HepG2 (cell line): ENCODE results near the gene PCDHGC5. TPM values are rescaled to one million over a fixed set of nuclear protein-coding genes. Genes with fewer than 3 reads are reported as not detected.

Experiments used
- ATAC-seq: fragments of 200-7000 bp; cut with Tn5 transposase; 3 replicates; pipeline ENCODE4 v1.9.1; 2020; ENCODE audit warnings: mild to moderate bottlenecking, moderate library complexity
- BruUV-seq: library from RNA; stranded (reverse); fragments of 400-500 nt; replicated peaks from 2 replicates; lab custom pipeline; 2021; lab: Mats Ljungman, UMichigan
- CTCF ChIA-PET: fragments of 300-600 bp; formaldehyde crosslinking; extraction: SDS; loops from one replicate; lab custom pipeline; 2021; ENCODE audit warnings: low total read pairs, inconsistent platforms, low intra/inter-chr PET ratio; lab: Yijun Ruan, JAX
- POLR2A ChIA-PET: fragments of 350-600 bp; sonication (Branson Sonifier 250); formaldehyde crosslinking; loops from one replicate; lab custom pipeline; 2020; ENCODE audit warnings: antibody characterized with exemption, inconsistent platforms; lab: Yijun Ruan, JAX
- DNase-seq: peaks from one replicate; pipeline ENCODE4 v3.0.0-alpha.2; 2015; ENCODE audit warnings: low spot score
- FAIRE-seq: peaks from 3 replicates; lab custom pipeline; 2011; peaks lifted over from hg19 to GRCh38; lab: Jason Lieb, UNC
- H2AFZ ChIP-seq: one replicate; pipeline ENCODE4 v1.6.1; 2011; ENCODE audit warnings: low read length, inconsistent platforms
- H3K27ac ChIP-seq: fragments of 300-600 bp; 3 replicates; pipeline ENCODE4 v1.8.0; 2011; ENCODE audit warnings: mixed run types, mild to moderate bottlenecking, mixed read lengths, low read length, inconsistent platforms; ENCODE audit not compliant: insufficient read depth; ENCODE audit errors: extremely low read length
- H3K27me3 ChIP-seq, 2 experiments: fragments of 200-600 bp in 1 of 2; 2 replicates in 1 of 2; 3 replicates in 1 of 2; pipeline versions ENCODE4 v1.6.0 to v1.8.0; 2011; ENCODE audit warnings: low read length in 2 of 2, mild to moderate bottlenecking in 2 of 2, moderate library complexity in 2 of 2, inconsistent platforms in 1 of 2; ENCODE audit not compliant: insufficient read depth in 2 of 2, control insufficient read depth in 1 of 2
- H3K36me3 ChIP-seq, 2 experiments: fragments of 200-600 bp in 1 of 2; replicated peaks in 1 of 2; 2 replicates in 1 of 2; 3 replicates in 1 of 2; pipeline versions ENCODE4 v1.5.1 to v1.8.0; 2011; ENCODE audit warnings: low read length in 2 of 2, inconsistent platforms in 1 of 2; ENCODE audit not compliant: insufficient read depth in 2 of 2, control insufficient read depth in 1 of 2
- H3K4me1 ChIP-seq: 2 replicates; pipeline ENCODE4 v1.5.1; 2012; ENCODE audit warnings: low read length, inconsistent platforms; ENCODE audit not compliant: insufficient read depth
- H3K4me2 ChIP-seq: 2 replicates; pipeline ENCODE4 v1.6.0; 2011; ENCODE audit warnings: low read depth, low read length, inconsistent platforms
- H3K4me3 ChIP-seq, 3 experiments: fragments of 200-600 bp in 1 of 3; sonication (generic), shearing (Covaris generic) in 1 of 3; replicated peaks in 1 of 3; 2 replicates each; pipeline ENCODE4 v1.5.1; 2011 to 2016; ENCODE audit warnings: low read length in 3 of 3, inconsistent platforms in 2 of 3, low read depth in 2 of 3, mild to moderate bottlenecking in 2 of 3, control low read depth in 1 of 3, mixed read lengths in 1 of 3; ENCODE audit not compliant: insufficient read depth in 1 of 3
- H3K79me2 ChIP-seq: one replicate; pipeline ENCODE4 v1.6.1; 2011; ENCODE audit warnings: low read length, inconsistent platforms; ENCODE audit not compliant: insufficient read depth
- H3K9ac ChIP-seq: 2 replicates; pipeline ENCODE4 v1.6.0; 2011; ENCODE audit warnings: mild to moderate bottlenecking, low read depth, low read length, inconsistent platforms; ENCODE audit not compliant: insufficient read depth
- H3K9me3 ChIP-seq: 2 replicates; pipeline ENCODE4 v1.5.1; 2012; ENCODE audit warnings: mild to moderate bottlenecking, low read length
- H4K20me1 ChIP-seq: 2 replicates; pipeline ENCODE4 v1.6.0; 2011; ENCODE audit warnings: inconsistent platforms, mild to moderate bottlenecking, low read length, moderate library complexity; ENCODE audit not compliant: insufficient read depth
- MLXIP ChIP-seq: sonication (generic); formaldehyde crosslinking; IDR thresholded peaks from 2 replicates; pipeline ENCODE4 v1.9.0; 2021; ENCODE audit warnings: missing genetic modification reagents, borderline replicate concordance
- RCOR2 ChIP-seq: IDR thresholded peaks from 2 replicates; pipeline ENCODE4 v1.6.1; 2016; ENCODE audit warnings: missing biosample characterization, missing genetic modification reagents
- RORA ChIP-seq: sonication (generic); formaldehyde crosslinking; IDR thresholded peaks from 2 replicates; pipeline ENCODE4 v1.5.0; 2020; ENCODE audit warnings: mild to moderate bottlenecking, missing genetic modification reagents, moderate library complexity
- THAP9 ChIP-seq: sonication (generic); formaldehyde crosslinking; IDR thresholded peaks from 2 replicates; pipeline ENCODE4; 2020; ENCODE audit warnings: missing genetic modification reagents, mild to moderate bottlenecking, borderline replicate concordance
- THYN1 ChIP-seq: sonication (generic); formaldehyde crosslinking; IDR thresholded peaks from 2 replicates; pipeline ENCODE4 v1.8.1; 2023; ENCODE audit warnings: low read depth, mild to moderate bottlenecking, moderate library complexity, missing genetic modification reagents, borderline replicate concordance
- ZNF256 ChIP-seq: sonication (generic); formaldehyde crosslinking; conservative IDR thresholded peaks from 2 replicates; pipeline ENCODE4 v1.4.0; 2020; ENCODE audit warnings: missing genetic modification reagents
- ZNF703 ChIP-seq: sonication (generic); formaldehyde crosslinking; IDR thresholded peaks from 2 replicates; pipeline ENCODE4 v1.5.1; 2020; ENCODE audit warnings: missing genetic modification reagents, mild to moderate bottlenecking, moderate library complexity, borderline replicate concordance
- ZNF75D ChIP-seq: sonication (generic); formaldehyde crosslinking; IDR thresholded peaks from 2 replicates; pipeline ENCODE4 v1.8.1; 2023; ENCODE audit warnings: missing genetic modification reagents, mild to moderate bottlenecking, borderline replicate concordance
- WGBS: methylation state at CpG from one replicate; pipeline ENCODE4 v1.1.6; 2017; ENCODE audit warnings: low lambda C conversion rate; 5-methylcytosine and 5-hydroxymethylcytosine counted together
- in situ Hi-C: cut with HindIII; loops from 2 replicates; pipeline ENCODE4 v1.10.0; 2017; ENCODE audit warnings: low pct_unique_long_range_greater_than_20kb; ENCODE audit not compliant: extremely low pct_ligation_motif_present
- intact Hi-C: fragments of 100-400 bp; cut with micrococcal nuclease; formaldehyde crosslinking; loops from one replicate; pipeline ENCODE4 v1.10.0; 2022; ENCODE audit not compliant: unreplicated experiment
- polyA plus RNA-seq, 8 experiments: library from polyadenylated mRNA; depleted of rRNA in 3 of 8; stranded (reverse) in 7 of 8; unstranded in 1 of 8; fragments of >200 nt; fragmentation: Illumina TruSeq in 4 of 8; extraction: Trizol in 4 of 8; gene quantifications; 2 replicates each; pipeline versions ENCODE4 v1.2.1 to v1.2.3, GENCODE V29; 2011 to 2016; ENCODE audit warnings: low read depth in 4 of 8, missing spikeins in 1 of 8, mixed read lengths in 1 of 8; ENCODE audit not compliant: insufficient read depth in 1 of 8
- total RNA-seq, 5 experiments: library from RNA; depleted of rRNA; stranded (reverse); fragments of >200 nt; fragmentation: Illumina TruSeq; extraction: Trizol; gene quantifications; 2 replicates each; pipeline ENCODE4 v1.2.3, GENCODE V29; 2016; ENCODE audit warnings: low read depth in 1 of 5
- TF ChIP-seq, protein P1 (sequence below): sonication (generic); formaldehyde crosslinking; IDR thresholded peaks from 2 replicates; pipeline ENCODE4 v1.8.0; 2022; ENCODE audit warnings: missing genetic modification reagents, mild to moderate bottlenecking, moderate library complexity, borderline replicate concordance
- TF ChIP-seq, protein P2 (sequence below), 2 experiments: IDR thresholded peaks; 2 replicates each; pipeline ENCODE4 v1.6.1; 2011 to 2012; ENCODE audit warnings: low read length in 2 of 2, borderline replicate concordance in 1 of 2, low read depth in 1 of 2, mild to moderate bottlenecking in 1 of 2, moderate library complexity in 1 of 2

The PCDHGC5 gene
- total and polyA plus RNA-seq, 2 of the 13 experiments (the other 11 are each of a cell fraction or from before 2014, with no cell fraction given), result 0.03 TPM; not detected in 1

DNA sequence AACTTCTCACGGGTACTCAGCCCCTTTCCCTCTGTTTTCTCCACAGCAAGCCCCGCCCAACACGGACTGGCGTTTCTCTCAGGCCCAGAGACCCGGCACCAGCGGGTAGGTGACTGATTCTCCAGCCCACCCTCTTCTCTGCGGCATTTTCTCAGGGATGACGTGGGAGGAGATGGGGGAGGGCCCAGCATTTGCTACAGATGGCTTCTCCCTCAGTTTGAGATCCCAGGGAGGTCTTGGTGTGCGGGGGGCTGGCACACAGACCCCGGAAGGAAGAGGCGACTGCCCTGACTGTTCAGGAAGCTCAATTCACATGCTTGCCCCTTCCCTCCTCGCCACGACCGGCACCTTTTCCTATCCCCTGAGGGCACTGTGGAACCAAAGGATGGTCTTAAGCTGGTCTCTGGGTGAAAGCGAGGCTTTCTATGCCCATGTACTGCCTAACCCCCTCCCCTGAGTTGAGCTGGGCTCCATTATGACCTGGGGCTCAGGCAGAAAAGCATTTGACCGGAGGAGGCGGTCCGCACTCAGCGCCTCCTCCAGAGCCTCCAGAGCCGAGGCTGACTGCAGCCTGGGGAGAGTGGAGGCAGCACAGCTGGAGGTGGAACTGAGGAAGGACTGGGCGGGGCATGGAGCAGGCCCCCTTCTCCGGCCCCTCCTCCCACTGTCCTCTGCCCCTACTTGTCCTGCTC, 6.0 kb downstream of the PCDHGC5 start:
- ATAC-seq (no peak), DNase-seq (no peak), FAIRE-seq (no peak)
- under 1% methylated on average over 10 of the region's 22 CpGs for WGBS
- H3K9ac ChIP-seq, result no peak overlapping the region
- no peak overlapping the region for H2AFZ ChIP-seq
- no peak overlapping the region for H3K27ac ChIP-seq
- intact Hi-C loops, result no loop called here
- ChIA-PET CTCF (no interaction called here), POLR2A (no interaction called here)
- H3K4me3 ChIP-seq, result no peak overlapping the region
- no peaks in the 10 kb centered on the region for H3K79me2 ChIP-seq
- no TSS peak for BruUV-seq
- no peaks in the 10 kb centered on the region for H3K9me3 ChIP-seq
- no peaks in the 10 kb centered on the region for H3K36me3 ChIP-seq
- in situ Hi-C loops, result no loop called here
- H4K20me1 ChIP-seq, result no peaks in the 10 kb centered on the region
- H3K4me1 ChIP-seq, result no peaks in the 10 kb centered on the region
- no peak overlapping the region for H3K4me2 ChIP-seq
- no peak for TF ChIP-seq THAP9 (CRISPR knock-in tag)
- TF ChIP-seq RORA (CRISPR knock-in tag), result no peak
- TF ChIP-seq RCOR2, result no peak
- TF ChIP-seq, protein P1, sequence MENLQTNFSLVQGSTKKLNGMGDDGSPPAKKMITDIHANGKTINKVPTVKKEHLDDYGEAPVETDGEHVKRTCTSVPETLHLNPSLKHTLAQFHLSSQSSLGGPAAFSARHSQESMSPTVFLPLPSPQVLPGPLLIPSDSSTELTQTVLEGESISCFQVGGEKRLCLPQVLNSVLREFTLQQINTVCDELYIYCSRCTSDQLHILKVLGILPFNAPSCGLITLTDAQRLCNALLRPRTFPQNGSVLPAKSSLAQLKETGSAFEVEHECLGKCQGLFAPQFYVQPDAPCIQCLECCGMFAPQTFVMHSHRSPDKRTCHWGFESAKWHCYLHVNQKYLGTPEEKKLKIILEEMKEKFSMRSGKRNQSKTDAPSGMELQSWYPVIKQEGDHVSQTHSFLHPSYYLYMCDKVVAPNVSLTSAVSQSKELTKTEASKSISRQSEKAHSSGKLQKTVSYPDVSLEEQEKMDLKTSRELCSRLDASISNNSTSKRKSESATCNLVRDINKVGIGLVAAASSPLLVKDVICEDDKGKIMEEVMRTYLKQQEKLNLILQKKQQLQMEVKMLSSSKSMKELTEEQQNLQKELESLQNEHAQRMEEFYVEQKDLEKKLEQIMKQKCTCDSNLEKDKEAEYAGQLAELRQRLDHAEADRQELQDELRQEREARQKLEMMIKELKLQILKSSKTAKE (CRISPR knock-in tag), result no peak
- no peak for TF ChIP-seq ZNF75D (CRISPR knock-in tag)
- no peak for TF ChIP-seq ZNF703
- TF ChIP-seq THYN1 (CRISPR knock-in tag), result no peak
- no peak for TF ChIP-seq MLXIP (CRISPR knock-in tag)
- TF ChIP-seq ZNF256 (CRISPR knock-in tag), result no peak
- TF ChIP-seq, protein P2, sequence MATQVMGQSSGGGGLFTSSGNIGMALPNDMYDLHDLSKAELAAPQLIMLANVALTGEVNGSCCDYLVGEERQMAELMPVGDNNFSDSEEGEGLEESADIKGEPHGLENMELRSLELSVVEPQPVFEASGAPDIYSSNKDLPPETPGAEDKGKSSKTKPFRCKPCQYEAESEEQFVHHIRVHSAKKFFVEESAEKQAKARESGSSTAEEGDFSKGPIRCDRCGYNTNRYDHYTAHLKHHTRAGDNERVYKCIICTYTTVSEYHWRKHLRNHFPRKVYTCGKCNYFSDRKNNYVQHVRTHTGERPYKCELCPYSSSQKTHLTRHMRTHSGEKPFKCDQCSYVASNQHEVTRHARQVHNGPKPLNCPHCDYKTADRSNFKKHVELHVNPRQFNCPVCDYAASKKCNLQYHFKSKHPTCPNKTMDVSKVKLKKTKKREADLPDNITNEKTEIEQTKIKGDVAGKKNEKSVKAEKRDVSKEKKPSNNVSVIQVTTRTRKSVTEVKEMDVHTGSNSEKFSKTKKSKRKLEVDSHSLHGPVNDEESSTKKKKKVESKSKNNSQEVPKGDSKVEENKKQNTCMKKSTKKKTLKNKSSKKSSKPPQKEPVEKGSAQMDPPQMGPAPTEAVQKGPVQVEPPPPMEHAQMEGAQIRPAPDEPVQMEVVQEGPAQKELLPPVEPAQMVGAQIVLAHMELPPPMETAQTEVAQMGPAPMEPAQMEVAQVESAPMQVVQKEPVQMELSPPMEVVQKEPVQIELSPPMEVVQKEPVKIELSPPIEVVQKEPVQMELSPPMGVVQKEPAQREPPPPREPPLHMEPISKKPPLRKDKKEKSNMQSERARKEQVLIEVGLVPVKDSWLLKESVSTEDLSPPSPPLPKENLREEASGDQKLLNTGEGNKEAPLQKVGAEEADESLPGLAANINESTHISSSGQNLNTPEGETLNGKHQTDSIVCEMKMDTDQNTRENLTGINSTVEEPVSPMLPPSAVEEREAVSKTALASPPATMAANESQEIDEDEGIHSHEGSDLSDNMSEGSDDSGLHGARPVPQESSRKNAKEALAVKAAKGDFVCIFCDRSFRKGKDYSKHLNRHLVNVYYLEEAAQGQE (IDR thresholded peaks at IDR 0.05; ENCODE audit: borderline replicate concordance in 1 of 2, low read depth in 1 of 2, low read length in 2 of 2), result no peak
- peaks cover 1 to 15% of the 10 kb centered on the region in 2 experiments; a peak in 2 of 5 replicates for H3K27me3 ChIP-seq
